A673 (cell line): ENCODE measurements around the gene RPL36AL. TPM values are rescaled to one million over a fixed set of nuclear protein-coding genes. Genes with fewer than 3 reads are reported as not detected.

Source experiments
- BruUV-seq: library from RNA; stranded (reverse); fragments of 400-500 nt; replicated peaks from 2 replicates; lab custom pipeline; 2021; lab: Mats Ljungman, UMichigan
- CTCF ChIA-PET: fragments of 300-600 bp; sonication (Branson Sonifier 250); formaldehyde crosslinking; loops from one replicate; lab custom pipeline; 2022; ENCODE audit warnings: antibody characterized with exemption; lab: Charles Lee
- POLR2A ChIA-PET: fragments of 300-600 bp; sonication (Branson Sonifier 250); formaldehyde crosslinking; loops from one replicate; lab custom pipeline; 2022; ENCODE audit warnings: antibody characterized with exemption; ENCODE audit not compliant: low non-redundant PET; lab: Charles Lee
- DNase-seq: peaks from one replicate; pipeline ENCODE4 v3.0.0-alpha.2; 2015; ENCODE audit warnings: low spot score
- H3K27ac ChIP-seq: fragments of 200-600 bp; sonication (generic); 2 replicates; pipeline ENCODE4 v1.5.1; 2016; ENCODE audit warnings: mixed run types, low read depth, mild to moderate bottlenecking, mixed read lengths, antibody characterized with exemption, low read length; ENCODE audit not compliant: poor library complexity, severe bottlenecking
- H3K27me3 ChIP-seq: fragments of 200-600 bp; sonication (generic); replicated peaks from 2 replicates; pipeline ENCODE4 v1.6.1; 2017; ENCODE audit warnings: mixed run types, low read depth, mild to moderate bottlenecking, mixed read lengths, antibody characterized with exemption, low read length; ENCODE audit not compliant: insufficient read depth, poor library complexity
- H3K36me3 ChIP-seq: fragments of 200-600 bp; sonication (generic); 2 replicates; pipeline ENCODE4 v1.6.1; 2016; ENCODE audit warnings: mixed run types, mild to moderate bottlenecking, mixed read lengths, antibody characterized with exemption, low read length; ENCODE audit not compliant: insufficient read depth, poor library complexity, severe bottlenecking
- H3K4me1 ChIP-seq: fragments of 200-600 bp; sonication (generic); 2 replicates; pipeline ENCODE4 v1.6.1; 2017; ENCODE audit warnings: mixed run types, mild to moderate bottlenecking, mixed read lengths, antibody characterized with exemption, low read length; ENCODE audit not compliant: insufficient read depth, poor library complexity, severe bottlenecking
- H3K4me3 ChIP-seq: fragments of 200-600 bp; sonication (generic); 2 replicates; pipeline ENCODE4 v1.5.1; 2016; ENCODE audit warnings: low read depth, mixed run types, mild to moderate bottlenecking, mixed read lengths, low read length; ENCODE audit not compliant: poor library complexity, severe bottlenecking
- H3K9me3 ChIP-seq: fragments of 200-600 bp; sonication (generic); 2 replicates; pipeline ENCODE4 v1.6.1; 2016; ENCODE audit warnings: mixed run types, low read depth, mild to moderate bottlenecking, mixed read lengths, antibody characterized with exemption, low read length; ENCODE audit not compliant: poor library complexity, severe bottlenecking
- EZH2 ChIP-seq: fragments of 200-600 bp; sonication (generic); IDR thresholded peaks from 2 replicates; pipeline ENCODE4 v1.6.1; 2017; ENCODE audit warnings: borderline replicate concordance, low read depth, mild to moderate bottlenecking, mixed read lengths, antibody characterized with exemption, low read length; ENCODE audit not compliant: poor library complexity, severe bottlenecking
- intact Hi-C: fragments of 100-400 bp; cut with micrococcal nuclease; formaldehyde crosslinking; loops from one replicate; pipeline ENCODE4 v1.10.0; 2022; ENCODE audit not compliant: unreplicated experiment
- total RNA-seq: library from RNA; stranded (reverse); gene quantifications from 2 replicates; pipeline ENCODE4 v1.2.3, GENCODE V29; 2021
- TF ChIP-seq, protein P1 (sequence below): fragments of 300-800, 200-600 bp; sonication (generic); conservative IDR thresholded peaks from 2 replicates; pipeline ENCODE4 v1.5.1; 2017; ENCODE audit warnings: low read depth, mild to moderate bottlenecking, antibody characterized with exemption, low read length, moderate library complexity, mixed read lengths

Gene RPL36AL
- total RNA-seq, 1 experiment from 2014 or later, result 202 TPM

DNA sequence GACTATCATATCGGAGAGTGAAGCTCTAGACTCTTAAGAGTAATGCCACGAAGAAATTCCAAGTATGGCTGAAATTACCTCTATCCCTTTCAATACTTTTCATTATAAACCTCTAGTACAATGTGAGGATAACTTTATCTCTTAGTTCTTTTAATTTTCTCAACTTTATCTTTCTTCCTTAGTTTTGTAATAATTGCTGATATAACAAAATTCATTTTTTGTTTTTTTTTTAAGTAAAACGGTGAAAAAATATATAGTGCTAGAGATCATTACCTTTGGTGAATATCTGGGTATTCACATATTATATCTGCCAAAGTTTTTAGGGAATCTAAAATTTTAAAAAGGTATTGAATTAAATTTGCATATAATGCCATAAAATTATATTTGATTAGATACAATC lies 34.1 kb upstream of the RPL36AL start:
- intact Hi-C loops, result no loop called here
- Histone ChIP-seq H3K36me3 (peaks cover 32% of the 10 kb centered on the region), H3K27ac (no peak overlapping the region), H3K27me3 (no peaks in the 10 kb centered on the region), H3K9me3 (no peaks in the 10 kb centered on the region), H3K4me3 (no peak overlapping the region), H3K4me1 (no peaks in the 10 kb centered on the region)
- DNase-seq, result no peak
- ChIA-PET CTCF (no interaction called here), POLR2A (no interaction called here)
- TF ChIP-seq EZH2, result no peak
- TF ChIP-seq, protein P1, sequence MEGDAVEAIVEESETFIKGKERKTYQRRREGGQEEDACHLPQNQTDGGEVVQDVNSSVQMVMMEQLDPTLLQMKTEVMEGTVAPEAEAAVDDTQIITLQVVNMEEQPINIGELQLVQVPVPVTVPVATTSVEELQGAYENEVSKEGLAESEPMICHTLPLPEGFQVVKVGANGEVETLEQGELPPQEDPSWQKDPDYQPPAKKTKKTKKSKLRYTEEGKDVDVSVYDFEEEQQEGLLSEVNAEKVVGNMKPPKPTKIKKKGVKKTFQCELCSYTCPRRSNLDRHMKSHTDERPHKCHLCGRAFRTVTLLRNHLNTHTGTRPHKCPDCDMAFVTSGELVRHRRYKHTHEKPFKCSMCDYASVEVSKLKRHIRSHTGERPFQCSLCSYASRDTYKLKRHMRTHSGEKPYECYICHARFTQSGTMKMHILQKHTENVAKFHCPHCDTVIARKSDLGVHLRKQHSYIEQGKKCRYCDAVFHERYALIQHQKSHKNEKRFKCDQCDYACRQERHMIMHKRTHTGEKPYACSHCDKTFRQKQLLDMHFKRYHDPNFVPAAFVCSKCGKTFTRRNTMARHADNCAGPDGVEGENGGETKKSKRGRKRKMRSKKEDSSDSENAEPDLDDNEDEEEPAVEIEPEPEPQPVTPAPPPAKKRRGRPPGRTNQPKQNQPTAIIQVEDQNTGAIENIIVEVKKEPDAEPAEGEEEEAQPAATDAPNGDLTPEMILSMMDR, result no peak
- no TSS peak for BruUV-seq

DNA sequence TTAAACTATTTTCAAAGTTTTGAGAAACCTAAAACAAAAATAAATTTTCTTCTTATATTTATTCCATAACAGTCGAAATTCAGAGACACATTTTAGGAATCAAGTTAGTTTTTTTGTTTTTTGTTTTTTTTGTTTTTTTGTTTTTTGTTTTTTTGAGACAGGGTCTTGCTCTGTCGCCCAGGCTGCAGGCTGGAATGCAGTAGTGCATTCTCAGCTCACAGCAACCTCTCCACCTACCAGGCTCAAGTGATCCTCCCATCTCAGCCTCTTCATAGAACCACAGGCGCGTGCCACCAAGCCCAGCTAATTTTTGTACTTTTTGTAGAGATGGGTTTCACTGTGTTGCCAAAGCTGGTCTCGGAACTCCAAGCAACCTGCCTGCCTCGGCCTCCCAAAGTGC lies 33.1 kb upstream of the RPL36AL start:
- Histone ChIP-seq H3K27ac (no peak overlapping the region), H3K9me3 (no peaks in the 10 kb centered on the region), H3K4me1 (no peaks in the 10 kb centered on the region), H3K36me3 (peaks cover 35% of the 10 kb centered on the region), H3K4me3 (no peak overlapping the region), H3K27me3 (no peaks in the 10 kb centered on the region)
- POLR2A ChIA-PET, result no interaction called here
- no peak for DNase-seq
- no peak for TF ChIP-seq EZH2
- BruUV-seq, result no TSS peak
- intact Hi-C loops, result no loop called here
- CTCF ChIA-PET, result no interaction called here

DNA sequence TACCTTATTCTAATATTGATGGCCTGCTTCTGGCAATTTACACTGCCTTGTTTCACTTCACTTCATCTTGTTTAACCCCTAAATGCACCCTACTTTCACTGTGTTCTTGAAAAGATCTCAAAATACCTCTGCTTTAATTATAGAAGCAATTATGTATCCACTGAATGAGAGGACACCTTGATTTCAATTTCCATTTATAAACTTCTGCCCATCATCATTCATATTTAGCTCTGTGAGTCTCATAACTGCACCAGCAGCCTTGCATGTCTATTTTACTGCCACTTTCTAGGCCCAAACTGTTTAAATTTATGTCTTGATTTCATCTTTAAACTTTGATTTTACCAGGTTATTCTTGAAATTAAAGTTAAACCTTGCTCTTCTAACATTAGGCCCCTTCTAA lies 21.7 kb upstream of the RPL36AL start:
- POLR2A ChIA-PET, result no interaction called here
- peaks cover 6% of the 10 kb centered on the region for H3K4me1 ChIP-seq
- intact Hi-C loops, result no loop called here
- H3K27me3 ChIP-seq, result no peaks in the 10 kb centered on the region
- TF ChIP-seq EZH2, result no peak
- TF ChIP-seq, protein P1, result no peak
- peaks cover 29% of the 10 kb centered on the region for H3K36me3 ChIP-seq
- CTCF ChIA-PET, result no interaction called here
- no TSS peak for BruUV-seq
- H3K27ac ChIP-seq, result no peak overlapping the region
- DNase-seq, result no peak
- H3K4me3 ChIP-seq, result no peak overlapping the region
- H3K9me3 ChIP-seq, result no peaks in the 10 kb centered on the region

DNA sequence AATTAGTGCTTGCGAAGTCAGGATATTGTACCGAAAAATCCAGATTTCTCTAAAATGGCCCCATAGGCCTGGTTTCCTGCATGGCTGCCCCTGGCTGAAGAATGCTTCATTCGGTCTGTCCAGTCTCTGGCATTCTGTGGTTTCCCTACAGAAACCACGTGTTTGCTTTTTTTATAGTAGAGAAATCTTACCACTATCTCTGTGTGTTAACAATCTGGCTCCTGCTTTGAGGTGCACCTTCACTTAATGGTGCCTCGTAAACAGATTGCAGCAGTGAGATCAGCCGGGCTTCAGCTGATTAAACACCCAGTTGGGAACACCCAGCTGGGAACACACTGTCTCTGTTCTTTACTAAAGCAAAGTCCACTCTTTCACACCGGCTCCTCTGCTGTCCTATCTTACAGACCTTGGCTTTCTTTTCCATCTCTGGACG lies 21.3 kb upstream of the RPL36AL start:
- Histone ChIP-seq H3K4me1 (peaks cover 6% of the 10 kb centered on the region), H3K36me3 (peaks cover 25% of the 10 kb centered on the region), H3K27me3 (no peaks in the 10 kb centered on the region), H3K9me3 (no peaks in the 10 kb centered on the region), H3K27ac (no peak overlapping the region), H3K4me3 (no peak overlapping the region)
- ChIA-PET POLR2A (no interaction called here), CTCF (no interaction called here)
- TF ChIP-seq, protein P1, result no peak
- no peak for TF ChIP-seq EZH2
- BruUV-seq, result no TSS peak
- intact Hi-C loops, result no loop called here
- DNase-seq, result no peak
